ENCODE data around the gene ZNF319.
"Not testable (repeated sequence)": the region's sequence is repeated elsewhere in the genome, so short reads cannot be mapped to it uniquely, and the experiment has no call there.

ZNF319 gene

DNA sequence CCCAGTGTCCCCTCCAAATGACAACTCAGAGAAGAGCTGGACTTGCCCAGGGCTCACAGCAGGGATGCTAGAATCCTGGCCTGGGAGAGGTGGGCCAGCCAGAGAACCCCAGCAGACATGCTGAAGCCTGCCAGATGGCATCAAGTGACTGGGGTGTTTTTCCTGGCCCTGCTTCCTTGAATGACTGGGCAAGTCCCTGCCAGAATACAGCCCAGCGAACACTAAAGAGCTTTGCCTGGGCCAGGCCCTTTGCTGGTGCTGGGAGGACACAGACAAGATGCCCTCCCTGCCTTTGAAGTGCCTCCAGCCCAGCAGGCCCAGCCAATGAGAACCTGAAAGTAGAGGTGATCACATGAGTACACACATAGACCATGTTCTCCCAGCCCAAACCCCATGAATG lies 11.5 kb downstream of the ZNF319 start:
- DNase-seq, result peak in 16 of 42 donors; percentile 10 to 65 (median 40)
- intact Hi-C loops (cut with DNase I), result no loop called here

DNA sequence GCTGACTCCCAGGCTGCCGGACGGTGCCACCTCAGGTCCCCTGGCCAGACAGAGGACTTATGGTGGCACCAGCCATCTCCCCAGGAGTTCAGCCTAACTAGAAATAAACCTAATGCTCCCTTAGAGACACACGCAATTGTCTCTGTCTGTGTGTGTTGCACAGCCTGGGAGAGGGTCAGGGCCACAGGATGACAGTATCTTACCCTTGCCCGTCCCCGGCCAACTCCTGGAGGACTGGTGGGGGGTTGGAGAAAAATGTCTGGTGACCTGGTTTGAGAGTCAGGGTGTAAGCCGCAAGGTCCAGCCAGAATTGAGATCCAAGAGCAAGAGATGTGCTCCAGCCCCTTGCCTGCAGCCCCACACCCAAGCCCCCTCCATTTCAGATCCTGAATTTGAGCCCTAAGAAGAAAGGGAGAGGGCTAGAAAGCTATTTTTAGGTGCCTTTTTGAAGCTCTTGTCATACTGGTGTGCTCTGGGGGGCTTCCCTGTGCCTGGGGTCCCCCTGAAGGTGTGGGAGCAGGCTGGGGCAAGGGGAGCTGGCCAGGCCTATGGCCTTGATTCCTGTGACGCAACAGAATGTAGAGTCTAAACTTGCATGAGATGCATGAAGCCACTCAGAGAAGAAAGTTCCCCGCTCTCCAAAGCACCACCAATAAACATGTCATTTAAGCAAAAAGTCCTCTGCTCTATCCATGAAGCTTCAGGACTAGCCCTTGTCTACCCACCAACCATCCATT lies 12.9 kb downstream of the ZNF319 start:
- intact Hi-C loops (cut with DNase I), result no loop called here
- DNase-seq, result no peak

DNA sequence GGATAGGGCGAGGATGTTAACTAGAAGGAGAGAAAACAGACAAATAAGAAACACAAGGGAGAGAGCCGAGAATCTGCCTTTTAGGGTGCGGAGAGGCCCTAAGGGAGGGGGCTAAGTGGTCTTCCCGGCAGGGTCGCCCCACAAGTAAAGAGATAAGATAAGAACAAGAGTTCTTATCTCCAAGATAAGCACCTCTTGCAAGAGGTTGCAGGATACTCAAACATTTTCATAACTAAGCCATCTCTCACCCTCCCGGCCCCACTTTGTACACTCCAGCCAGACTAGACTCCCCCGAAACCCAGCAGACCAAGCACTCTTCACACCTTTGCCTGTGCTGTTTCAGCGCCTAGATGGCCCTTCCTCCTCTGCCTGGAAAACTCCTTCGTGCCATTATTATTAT lies 14.3 kb downstream of the ZNF319 start:
- intact Hi-C loops (cut with DNase I), result no loop called here
- no peak for DNase-seq

DNA sequence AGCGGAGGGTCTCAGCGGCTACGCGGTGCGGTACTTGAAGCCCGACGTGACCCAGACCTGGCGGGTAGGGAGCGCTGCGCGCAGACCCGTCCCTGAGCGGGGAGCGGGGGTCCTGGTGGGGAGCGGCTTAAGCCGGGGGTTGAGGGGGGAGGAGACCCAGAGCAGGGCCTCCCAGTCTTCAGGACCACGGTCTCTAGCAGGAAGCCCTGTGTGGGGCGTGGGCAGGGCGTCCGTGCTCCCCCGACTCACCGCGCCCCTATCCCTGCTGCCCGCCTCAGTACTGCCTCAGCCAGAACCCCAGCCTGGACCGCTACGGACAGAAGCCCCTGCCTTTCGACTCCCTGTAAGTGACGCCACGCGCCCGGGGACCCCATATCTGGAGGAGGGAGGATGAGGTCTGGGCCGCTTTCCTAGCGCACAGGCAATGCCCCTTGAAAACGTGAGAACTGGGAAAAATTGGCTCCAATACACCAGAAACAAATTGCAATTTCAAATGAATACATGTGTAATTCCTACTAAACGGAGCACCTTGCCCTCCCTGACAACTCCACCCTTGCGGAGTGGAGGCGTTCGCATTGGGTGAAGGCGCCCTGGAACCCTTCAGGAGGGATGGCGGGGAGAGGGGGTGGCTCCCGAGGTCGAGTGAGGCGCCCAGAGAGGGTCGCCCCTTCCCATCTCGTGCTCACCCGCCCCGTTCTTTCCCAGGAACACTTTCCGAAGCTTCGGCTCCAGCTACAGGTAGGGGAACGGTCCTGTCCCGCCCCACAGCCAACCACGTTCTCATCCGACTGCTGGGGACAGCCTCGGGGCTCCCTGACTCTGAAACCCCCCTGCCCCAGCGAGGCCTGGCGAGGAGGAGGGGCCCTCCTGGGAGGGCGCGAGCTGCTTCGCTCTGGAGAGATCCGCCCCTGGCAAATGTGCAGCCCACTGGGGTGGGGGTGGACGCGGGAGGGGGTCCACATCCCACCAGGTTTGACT lies 15.0 kb downstream of the ZNF319 start:
- intact Hi-C loops (cut with DNase I), result no loop called here
- peak in 7 of 42 donors; percentile 22 to 58 (median 43) for DNase-seq

DNA sequence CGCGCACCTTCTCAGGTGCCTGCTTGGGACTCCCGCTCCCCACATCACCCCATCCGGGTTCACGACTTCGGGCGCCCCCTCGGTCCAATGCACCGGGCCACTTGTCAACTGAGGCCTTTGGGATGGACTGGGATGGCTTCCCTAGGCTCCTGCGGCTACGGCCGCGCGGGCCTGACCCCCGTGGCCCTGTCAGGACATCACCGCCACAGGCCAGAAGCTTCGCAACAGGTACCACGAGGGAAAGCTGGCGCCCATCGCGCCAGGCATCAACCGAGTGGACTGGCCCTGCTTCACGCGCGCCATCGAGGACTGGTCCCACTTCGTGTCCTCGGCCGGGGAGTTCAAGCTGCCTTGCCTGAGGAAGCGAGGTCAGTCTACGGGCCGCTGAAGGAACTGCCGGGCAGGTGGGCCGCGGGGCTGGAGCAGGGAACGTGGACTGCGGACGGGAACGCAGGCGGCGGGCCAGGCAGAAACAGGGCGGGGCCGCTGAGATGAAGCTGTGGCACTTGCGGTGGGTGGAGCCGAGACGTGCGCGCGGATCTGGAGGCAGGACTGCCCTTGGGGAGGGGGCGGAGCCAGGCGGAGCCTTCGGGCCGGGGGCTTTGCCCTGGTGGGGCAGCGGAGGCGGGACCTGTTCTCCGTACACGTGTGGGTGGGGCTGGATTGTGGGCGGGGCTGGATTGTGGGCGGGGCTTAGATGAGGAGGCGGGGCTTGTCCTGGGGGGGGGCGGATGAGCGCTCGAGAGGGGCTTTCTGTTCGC lies 15.8 kb downstream of the ZNF319 start:
- DNase-seq, result peak in 40 of 42 donors; percentile 37 to 75 (median 58)
- intact Hi-C loops (cut with DNase I), result no loop called here

- intact Hi-C loops (cut with DNase I), result no loop called here
Observed at GRCh38 chr16:57982385-57982784, 18.1 kb downstream of the ZNF319 start.

GRCh38 chr16:57981636-57982035 lies 18.8 kb downstream of the ZNF319 start:
- intact Hi-C loops (cut with DNase I), result no loop called here
- no peak for DNase-seq

More at GRCh38 chr16:57982385-57982784, 18.1 kb downstream of the ZNF319 start:
- DNase-seq, result no peak

DNA sequence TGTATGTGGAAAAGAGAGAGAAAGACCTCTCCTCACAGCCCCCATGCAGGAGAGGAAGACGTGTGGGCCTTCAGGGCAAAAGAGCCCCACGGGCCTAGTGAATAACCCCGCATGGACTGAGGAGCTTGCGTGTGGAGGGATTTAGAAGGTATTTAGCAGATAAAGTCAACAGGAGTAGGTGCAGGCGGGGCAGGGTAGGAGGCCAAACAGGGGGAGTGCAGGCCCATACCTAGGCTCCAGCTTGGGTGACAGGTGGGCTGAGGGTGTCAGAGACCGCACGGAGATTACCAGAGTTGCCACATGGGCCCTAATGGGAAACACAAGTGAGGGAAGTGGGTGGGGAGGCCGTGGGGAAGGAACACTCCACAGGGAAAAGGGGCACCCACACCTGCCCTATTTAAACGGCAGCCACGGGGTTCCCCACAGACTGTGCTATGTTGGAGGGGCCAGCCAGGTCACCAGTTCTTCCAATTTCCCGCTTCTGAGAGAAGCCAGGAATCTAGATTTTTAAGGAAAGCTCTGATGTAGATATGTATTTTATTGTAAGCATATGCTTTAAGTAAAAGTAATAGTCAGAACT lies 21.4 kb downstream of the ZNF319 start:
- DNase-seq, result peak in 1 of 42 donors; percentile 16

DNA sequence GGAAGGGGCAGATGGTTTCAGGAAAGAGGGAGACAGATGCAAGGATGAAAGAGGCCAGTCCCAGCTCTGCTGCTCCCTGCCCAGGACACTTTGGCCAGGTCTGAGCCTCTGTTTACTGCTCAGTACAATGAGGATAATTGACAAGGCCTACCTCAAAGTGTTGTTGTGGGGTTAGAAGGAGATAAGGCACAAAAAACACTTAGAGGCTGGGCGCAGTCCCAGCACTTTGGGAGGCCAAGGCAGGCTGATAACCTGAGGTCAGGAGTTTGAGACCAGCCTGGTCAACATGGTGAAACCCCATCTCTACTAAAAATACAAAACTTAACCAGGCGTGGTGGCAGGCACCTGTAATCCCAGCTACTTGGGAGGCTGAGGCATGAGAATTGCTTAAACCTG lies 22.4 kb downstream of the ZNF319 start:
- DNase-seq; intact Hi-C loops (cut with DNase I): not testable (repeated sequence)

More for the DNA sequence above, 21.4 kb downstream of the ZNF319 start:
- intact Hi-C loops (cut with DNase I), result no loop called here

DNA sequence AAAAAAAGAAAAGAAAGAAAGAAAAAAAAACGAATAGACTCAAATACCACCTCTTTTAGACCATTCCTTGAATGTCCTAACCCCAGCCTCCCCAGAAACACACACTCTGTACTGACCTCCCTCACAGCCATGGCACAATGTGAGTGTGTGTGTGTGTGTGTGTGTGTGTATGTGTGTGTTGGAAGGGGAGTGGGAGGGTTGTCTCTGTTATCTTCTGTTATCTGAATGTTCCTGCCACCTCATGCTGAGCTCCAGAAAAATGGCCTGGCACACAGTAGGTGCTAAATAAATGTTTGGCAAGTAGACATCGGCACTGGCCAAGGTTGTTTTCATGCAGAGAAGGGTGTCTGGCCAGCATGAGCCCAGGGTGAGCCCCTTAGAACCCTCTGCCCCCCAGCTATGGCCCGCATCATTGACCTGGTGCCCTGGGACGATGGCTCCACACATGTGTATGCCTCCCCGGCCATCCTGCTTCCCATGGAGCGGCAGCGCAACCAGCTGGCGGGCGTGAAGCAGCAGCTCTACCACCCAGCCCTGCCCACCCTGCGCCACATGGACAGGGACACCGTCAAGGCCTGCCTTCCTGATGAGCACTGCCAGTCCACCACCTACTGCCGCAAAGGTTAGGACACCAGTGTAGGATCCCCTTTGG lies 22.9 kb downstream of the ZNF319 start:
- DNase-seq, result no peak

DNA sequence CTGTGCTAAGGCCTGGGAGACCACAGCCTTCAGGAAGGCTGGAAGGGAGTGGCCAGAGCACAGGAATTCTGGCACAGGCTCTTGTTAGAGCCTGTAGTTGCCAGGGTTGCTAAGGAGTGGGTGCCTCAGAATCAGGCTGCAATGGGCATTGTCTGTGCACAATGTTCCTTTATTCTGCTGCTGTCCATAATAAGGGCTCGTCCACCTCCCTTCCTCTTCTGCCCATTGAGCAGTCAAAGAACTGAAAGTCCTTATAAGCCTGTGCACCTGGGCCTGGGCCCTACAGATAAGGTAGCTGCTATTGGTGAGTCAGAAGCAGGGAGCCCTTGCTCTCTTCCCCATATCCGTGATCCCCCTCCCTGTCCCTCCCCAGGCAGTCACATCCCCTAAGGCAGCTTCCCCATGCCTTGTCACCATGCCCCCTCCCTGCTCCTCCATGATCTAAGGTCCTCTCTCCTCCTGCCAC lies 24.1 kb downstream of the ZNF319 start:
- intact Hi-C loops (cut with DNase I), result no loop called here
- DNase-seq, result peak in 35 of 42 donors; percentile 17 to 81 (median 55)

More for the DNA sequence above, 22.9 kb downstream of the ZNF319 start:
- intact Hi-C loops (cut with DNase I), result no loop called here

DNA sequence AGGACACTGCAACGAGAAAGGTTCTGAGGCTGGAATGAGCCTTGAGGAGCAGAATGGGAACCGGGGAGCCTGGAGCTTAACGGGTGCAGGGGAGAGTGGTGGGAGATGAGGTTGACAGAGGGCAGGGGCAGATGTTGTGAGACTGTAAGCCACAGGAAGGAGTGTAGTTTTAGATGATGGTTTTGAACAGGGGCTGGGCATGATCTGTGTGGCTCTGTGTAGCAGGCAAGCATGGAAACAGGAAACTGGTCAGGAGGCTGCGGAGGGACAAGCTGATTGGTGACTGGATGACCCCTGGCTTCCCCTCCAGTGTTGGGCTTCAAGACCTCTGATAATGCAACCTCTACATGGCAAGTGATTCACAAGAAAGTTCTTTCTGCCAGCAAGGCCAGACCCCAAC lies 28.2 kb downstream of the ZNF319 start:
- intact Hi-C loops (cut with DNase I), result no loop called here
- DNase-seq, result no peak

GRCh38 chr16:57971848-57972247 lies 28.6 kb downstream of the ZNF319 start:
- intact Hi-C loops (cut with DNase I), result no loop called here
- DNase-seq, result no peak

DNA sequence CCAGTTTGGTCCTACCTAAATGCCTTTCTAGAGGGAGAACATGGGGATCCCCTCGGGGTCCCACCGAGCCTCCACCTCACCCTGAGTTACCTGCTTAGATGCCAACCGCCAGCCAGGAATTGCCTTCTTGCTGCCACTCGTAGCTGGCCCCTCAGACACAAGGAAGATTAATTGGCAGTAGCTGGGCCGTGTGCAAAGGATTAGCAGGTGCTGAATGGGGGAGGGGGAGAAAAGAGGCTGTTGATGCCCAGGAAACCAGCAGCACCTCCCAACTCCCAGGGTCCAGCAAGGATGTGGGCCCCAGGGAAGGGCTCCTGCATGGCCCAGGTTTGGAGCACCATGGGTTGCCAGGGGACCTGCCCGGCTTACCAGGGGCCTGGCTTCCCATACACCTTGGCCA lies 29.5 kb downstream of the ZNF319 start, which contains the start of gene CNGB1:
TSS of gene CNGB1 (minus strand) at position 159 of the 400 bp plus-strand sequence. CDS start 3,842 bp downstream, outside the sequence.
- intact Hi-C loops (cut with DNase I), result no loop called here
- no peak for DNase-seq

GRCh38 chr16:57970319-57970718 lies 30.2 kb downstream of the ZNF319 start:
- no peak for DNase-seq
- intact Hi-C loops (cut with DNase I), result no loop called here

GRCh38 chr16:57969451-57970123 lies 30.9 kb downstream of the ZNF319 start:
- no peak for DNase-seq

GRCh38 chr16:57967916-57968315 lies 32.6 kb downstream of the ZNF319 start:
- DNase-seq, result no peak
- intact Hi-C loops (cut with DNase I), result no loop called here

More at GRCh38 chr16:57969451-57970123, 30.9 kb downstream of the ZNF319 start:
- intact Hi-C loops (cut with DNase I), result no loop called here

DNA sequence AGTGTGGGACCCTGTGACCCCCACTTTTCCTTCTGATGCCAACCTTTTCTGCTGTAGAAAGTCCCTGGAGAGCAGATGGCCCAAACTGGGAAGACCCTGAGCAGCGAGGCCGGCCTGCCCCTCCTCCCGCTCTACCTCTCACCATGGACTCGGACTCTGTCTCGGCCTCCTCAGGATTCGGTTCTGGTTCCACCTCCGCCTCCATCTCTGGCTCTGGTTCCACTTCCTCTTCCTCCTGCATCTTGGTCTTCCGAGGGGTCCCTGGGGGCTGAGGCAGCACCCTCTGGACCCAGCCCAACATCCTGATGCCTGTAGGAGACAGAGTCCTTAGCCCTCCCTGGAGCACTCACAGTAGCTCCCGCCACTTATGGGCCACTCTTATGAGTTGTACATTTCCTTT lies 33.5 kb downstream of the ZNF319 start:
- no peak for DNase-seq
- intact Hi-C loops (cut with DNase I), result no loop called here

Measured in head of caudate nucleus (tissue), 42 donors.